HG03135 (cell line): ENCODE results near the gene RAD1.

Source experiments
- ATAC-seq: cut with Tn5 transposase; IDR thresholded peaks from one replicate; pipeline ENCODE4 v1.9.1; 2021; ENCODE audit warnings: mild to moderate bottlenecking, moderate library complexity; ENCODE audit not compliant: unreplicated experiment

RAD1 gene

DNA sequence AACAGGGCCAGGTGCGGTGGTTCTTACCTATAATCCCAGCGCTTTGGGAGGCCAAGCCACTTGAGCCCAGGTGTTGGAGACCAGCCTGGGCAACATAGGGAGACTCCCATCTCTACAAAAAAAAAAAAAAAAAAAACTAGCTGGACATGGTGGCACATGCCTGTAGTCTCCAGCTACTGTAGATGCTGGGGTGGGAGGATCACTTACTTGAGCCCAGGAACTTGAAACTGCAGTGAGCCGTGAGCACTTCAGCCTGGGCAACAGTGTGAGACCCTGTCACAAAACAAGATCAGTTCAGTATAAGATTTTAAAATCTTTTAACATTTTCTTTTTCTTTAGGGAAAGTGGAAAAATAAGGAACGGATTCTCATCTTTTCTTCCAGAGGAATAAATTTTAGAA is 2.7 kb upstream of the RAD1 start:
- ATAC-seq: no peak

GRCh38 chr5:34916518-34916917 is 1.2 kb upstream of the RAD1 start:
- no peak for ATAC-seq

- ATAC-seq: peak; percentile 22
These were observed 520 bp upstream of the RAD1 start for GRCh38 chr5:34915856-34916192.

- ATAC-seq: peak; percentile 23
These were observed 599 bp downstream of the RAD1 start for GRCh38 chr5:34914671-34915138.

GRCh38 chr5:34913072-34913471 is 2.2 kb downstream of the RAD1 start:
- ATAC-seq: no peak

DNA sequence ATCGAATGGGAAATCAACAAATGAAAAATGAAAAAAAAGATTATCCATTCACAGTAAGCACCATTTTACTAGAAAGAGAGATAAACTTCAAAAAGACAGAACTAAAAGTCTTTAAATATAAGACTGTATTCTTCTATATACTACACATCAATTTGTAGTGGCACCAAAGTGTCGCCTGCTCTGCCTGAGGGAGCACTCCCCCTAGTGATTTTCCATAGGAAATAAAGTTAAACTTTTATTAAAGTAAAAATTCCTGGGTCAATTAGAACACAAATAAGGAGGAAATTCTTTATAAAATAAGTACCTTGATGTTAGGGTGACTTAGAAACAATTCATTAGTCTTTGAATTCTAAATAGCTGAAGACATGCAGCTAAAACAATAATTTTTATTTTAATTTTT is 9.7 kb downstream of the RAD1 start:
- ATAC-seq: no peak

DNA sequence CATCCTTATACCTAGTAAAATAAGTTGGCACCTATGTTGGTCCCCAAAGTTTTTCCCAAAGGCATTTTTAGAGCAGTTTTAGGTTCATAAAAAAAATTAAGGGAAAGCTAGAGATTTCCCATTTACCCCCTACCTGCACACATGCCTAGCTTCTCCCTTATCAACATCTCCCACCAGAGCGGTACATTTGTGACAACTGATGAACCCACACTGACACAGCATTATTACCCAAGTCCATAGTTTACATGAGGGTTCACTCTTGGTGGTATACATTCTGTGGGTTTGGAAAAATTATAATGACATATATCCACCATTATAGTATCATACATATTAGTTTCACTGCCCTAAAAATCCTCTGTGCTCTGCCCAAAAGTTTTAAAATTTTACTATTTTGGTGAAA is 12.0 kb downstream of the RAD1 start:
- ATAC-seq: no peak

GRCh38 chr5:34900652-34901051 is 14.7 kb downstream of the RAD1 start:
- ATAC-seq: no peak

DNA sequence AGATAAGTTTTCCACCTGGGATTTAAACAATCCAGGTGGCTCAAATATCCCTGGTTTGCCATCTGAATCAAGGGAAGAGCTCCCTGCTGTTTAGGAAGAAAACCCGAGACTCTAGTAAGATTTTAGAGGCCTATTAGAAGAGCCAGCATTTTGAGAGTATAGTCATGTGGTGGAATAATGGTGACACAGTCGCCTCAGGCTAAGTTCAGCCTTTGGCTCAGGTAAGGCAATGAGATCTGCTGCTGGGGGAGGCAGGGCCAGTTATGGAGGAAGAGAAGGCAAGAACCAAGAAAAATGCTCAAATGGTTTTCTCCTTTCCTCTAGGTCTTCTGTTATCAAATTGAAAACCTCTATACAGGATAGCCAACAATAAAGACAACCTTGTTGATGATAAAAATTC is 16.2 kb downstream of the RAD1 start:
- no peak for ATAC-seq

GRCh38 chr5:34898258-34898895 is 16.9 kb downstream of the RAD1 start:
- ATAC-seq: peak; percentile 83

DNA sequence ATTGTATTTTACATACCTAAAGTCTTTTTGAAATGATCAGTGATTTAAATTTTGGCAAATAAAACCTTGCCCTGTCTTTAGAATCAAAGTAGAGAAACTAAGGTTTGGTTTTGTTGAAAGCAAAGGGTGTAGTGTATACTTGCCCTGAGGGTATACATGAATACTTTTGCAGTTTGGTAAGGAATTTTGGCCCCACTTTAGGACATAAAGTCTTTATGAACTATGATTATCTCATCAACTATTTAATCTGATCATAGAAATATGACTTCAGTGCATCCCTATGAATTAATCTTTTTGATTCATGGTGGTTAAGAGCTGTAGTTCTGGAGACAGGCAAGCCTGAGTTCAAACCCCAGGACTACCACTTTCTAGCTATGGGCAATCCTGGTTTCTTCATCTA is 17.7 kb downstream of the RAD1 start:
- no peak for ATAC-seq

DNA sequence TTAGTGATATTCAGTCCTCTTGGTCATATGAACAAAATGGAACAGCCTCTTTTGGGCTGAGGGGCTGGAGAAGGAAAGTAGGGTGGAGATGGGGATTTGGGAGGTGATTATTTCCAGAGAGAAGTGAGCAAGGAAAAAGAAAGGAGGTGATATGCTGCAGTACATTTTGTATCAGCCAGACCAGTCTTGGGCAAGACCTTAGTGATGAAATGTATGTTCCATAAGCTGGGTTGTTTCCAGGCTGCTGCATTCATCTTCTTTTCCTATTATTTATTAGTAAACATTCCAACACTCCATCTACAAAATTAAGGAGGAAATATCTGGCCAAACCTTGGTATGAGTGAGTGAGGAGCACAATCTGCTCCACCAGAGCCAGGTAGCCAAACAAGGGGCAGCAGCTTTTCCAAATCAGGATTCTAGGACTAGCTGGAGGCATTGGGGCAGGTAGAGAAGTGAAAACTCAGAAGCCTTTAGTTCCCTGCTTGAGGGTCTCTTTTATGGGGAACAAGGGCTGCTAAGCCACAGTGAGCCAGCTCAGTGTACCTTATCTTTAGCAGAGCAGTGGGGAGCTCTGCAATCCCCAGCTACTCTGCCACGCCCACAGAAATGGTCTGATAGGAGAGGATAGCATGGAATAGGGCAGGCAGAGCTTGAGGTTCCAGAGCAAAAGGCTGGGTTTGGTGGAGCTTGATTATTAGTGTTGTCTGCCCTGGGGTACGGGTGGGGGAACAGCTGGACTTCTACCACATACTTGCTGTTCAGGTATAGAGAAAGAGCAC is 19.5 kb downstream of the RAD1 start:
- ATAC-seq: no peak

- no peak for ATAC-seq
These were observed 20.6 kb downstream of the RAD1 start for GRCh38 chr5:34894716-34895115.

DNA sequence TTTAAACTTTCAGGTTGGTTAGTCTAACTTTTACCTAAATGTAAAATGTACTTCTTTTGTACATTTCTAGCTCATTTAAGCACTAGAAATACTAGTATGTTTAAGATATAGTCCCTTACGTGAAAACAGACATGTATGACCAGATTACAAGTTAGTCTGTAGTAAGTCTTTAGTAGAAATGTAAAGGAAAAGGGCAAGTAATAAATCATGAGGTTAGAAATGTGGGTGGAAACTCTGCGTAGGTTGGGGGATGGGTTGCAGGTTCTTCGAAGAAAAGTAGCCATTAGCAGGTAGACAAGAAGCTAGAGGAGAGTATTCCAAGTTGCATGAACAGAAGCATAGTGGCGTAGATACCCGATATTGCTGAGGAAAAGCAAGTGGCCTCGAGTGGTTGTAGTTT is 22.9 kb downstream of the RAD1 start:
- no peak for ATAC-seq

GRCh38 chr5:34891981-34892380 is 23.3 kb downstream of the RAD1 start:
- no peak for ATAC-seq

DNA sequence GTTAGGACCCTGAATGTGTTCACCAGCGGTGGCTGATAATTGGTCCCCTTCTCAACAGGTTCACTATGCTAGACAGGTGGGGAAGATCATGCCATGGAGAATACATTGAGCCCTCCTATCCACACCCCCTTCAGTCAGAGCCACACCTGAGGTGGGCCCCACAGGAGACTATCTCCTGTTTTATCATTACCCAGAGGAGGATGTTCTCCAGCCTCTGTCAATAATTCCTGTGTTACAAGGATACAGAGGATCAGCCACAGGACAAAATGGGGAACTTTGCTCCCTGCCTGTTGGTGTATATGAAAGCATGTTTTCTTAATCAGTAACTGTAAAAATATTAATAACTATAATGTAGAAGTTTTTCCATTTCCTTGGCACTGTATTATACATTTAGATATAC is 25.9 kb downstream of the RAD1 start:
- no peak for ATAC-seq

DNA sequence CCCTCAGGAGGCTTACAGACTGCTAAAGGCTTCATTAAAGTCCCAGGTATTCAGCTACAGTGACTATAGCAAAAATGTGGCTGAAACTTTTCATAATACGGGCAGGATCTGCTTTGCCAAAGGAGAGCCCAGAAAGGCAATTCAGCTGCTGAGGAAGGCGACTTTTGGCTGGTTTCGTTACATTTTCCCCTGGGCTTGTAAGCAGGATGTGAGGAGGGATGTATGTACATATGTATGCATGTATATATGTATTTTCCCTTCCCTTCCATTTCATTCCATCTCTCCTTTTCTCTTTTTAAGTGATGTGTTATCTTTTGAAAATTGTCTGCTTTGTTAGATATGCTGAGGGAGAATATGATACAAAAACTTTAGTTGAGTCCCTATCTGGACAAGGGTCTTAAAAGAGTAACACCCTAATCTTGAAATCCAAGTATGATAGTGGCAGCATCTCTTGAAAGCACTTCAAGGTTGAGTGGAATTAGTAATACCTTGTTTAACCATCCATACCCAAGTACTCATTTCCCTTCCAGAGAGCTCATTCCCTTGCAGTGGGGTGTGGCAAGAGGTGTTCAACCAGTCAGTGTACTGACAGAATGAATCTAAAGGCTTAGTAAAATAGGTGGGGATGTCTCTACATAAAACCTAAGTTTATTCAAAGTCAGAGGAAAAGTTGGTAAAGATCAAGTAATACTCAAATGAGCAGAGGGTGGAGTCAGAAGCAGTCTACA is 28.7 kb downstream of the RAD1 start:
- ATAC-seq: no peak

DNA sequence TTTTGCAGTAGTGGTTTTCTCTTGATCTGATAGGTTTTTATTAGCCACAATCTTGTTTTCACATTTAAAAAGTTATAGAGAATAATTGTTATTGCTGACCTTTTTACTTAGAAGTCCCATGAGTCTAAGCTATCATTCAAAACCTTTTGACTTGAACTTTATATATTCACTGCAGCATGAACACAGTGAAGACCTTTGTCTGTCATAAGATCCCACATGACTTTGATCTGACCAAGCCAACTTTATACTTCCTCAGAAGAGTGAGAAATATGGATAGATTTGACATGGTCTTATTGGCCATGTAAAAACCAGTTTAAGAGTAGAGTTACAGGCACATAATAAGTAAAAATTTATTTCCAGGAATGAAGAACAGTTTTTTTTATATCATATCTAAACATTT is 34.1 kb downstream of the RAD1 start:
- no peak for ATAC-seq

DNA sequence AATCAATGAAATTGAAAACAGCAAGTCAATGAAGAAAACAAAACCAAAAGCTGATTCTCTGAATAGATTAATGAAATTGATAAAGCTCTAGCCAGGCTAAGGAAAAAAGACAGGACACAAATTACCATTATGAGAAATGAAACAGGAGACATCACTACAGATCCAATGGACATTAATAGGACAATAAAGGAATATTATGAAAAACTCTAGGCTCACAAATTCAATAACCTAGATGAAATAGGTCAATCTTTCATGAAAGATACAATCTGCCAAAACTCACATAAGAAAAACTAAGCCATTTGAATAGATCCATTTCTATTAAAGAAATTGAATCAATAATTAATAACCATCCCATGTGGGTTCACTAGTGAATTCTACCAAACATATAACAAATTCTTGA is 39.0 kb downstream of the RAD1 start:
- no peak for ATAC-seq

DNA sequence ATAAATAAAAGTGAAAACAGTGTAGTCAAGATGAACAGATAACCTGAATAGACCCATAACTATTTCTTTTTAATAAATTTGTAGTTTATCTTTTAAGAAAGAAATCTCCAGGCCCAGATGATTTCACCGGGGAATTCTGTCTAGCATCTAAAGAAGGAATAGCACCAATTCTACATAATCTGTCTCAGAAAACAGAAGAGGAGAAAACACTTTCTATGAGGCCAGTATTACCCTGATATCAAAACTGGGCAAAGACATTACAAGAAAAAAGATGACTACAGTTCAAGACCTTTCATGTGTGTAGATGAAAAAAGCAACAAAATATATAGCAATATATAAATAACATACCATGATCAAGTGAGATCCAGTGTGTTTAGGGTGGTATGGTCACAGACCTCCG is 44.9 kb downstream of the RAD1 start:
- ATAC-seq: no peak

DNA sequence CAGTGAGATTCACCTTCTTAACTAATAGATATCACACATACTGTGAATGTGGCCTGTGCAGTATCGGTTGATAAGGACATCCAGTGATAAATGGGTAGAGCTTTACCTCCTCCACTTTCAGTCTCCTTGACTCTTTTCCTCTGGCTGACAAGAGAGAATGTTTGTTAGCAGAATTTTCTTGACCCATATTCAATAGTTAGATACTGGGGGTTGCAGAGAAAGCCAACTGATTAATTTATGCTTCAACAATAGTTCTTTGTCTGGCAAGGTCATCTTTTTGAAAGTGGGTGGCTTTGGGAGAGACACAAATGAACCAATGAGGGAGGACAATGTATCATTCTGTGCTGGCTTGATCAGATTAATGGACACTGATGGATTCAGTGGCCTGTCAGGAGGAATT is 46.0 kb downstream of the RAD1 start:
- no peak for ATAC-seq

DNA sequence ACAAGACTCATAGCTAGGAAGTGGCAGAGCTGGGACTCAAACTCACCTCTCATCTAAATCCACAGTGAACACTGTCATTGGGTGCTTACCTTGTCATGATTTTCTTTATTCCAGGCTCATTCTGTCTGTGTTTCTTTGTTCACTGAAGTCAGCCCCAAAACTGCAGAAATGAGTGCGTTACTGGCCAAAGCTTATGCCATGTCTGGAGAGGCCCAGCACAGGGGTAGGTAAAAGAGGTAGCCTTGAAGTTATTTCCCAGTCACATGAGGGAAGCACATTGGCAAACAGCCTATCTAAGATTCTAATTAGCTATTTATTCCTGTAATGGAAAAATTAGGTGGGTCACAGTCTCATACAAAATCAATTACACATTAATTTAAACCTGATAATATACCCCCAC is 46.5 kb downstream of the RAD1 start:
- no peak for ATAC-seq
